A549 (cell line): ENCODE data around the gene LAMC1. TPM values are rescaled to one million over a fixed set of nuclear protein-coding genes. Genes with fewer than 3 reads are reported as not detected.

Source experiments
- ATAC-seq, 2 experiments: fragments of 200-7000 bp in 1 of 2; fragments of >200 bp in 1 of 2; cut with Nextera tagmentation in 1 of 2; cut with Tn5 transposase in 1 of 2; 3 replicates each; pipeline versions ENCODE4 v1.8.0 to v1.9.1; 2018 to 2020; ENCODE audit warnings: mild to moderate bottlenecking in 1 of 2, moderate library complexity in 1 of 2
- CTCF ChIA-PET: fragments of 300-600 bp; sonication (Branson Sonifier 250); formaldehyde crosslinking; extraction: SDS; loops from one replicate; lab custom pipeline; 2021; ENCODE audit warnings: antibody characterized with exemption, inconsistent platforms; lab: Yijun Ruan, JAX
- POLR2A ChIA-PET: fragments of 350-600 bp; formaldehyde crosslinking; extraction: SDS; loops from one replicate; lab custom pipeline; 2021; ENCODE audit warnings: antibody characterized with exemption, inconsistent platforms; lab: Yijun Ruan, JAX
- DNase-seq, 2 experiments: peaks; one replicate each; pipeline versions ENCODE4 v3.0.0 to v3.0.0-alpha.2; 2011 to 2016; ENCODE audit warnings: low read depth in 1 of 2, low spot score in 1 of 2
- FAIRE-seq: peaks from 2 replicates; lab custom pipeline; 2011; peaks lifted over from hg19 to GRCh38; lab: Jason Lieb, UNC
- H3K27ac ChIP-seq, 2 experiments: fragments of >200 bp; sonication (Bioruptor Twin); formaldehyde crosslinking; 3 replicates each; pipeline ENCODE4 v1.5.1; 2016 to 2017
- H3K4me1 ChIP-seq: fragments of >200 bp; sonication (Bioruptor Twin); formaldehyde crosslinking; 3 replicates; pipeline ENCODE4 v1.6.1; 2016
- H3K4me2 ChIP-seq: fragments of >200 bp; sonication (Bioruptor Twin); formaldehyde crosslinking; 3 replicates; pipeline ENCODE4 v1.6.1; 2016
- H3K4me3 ChIP-seq: fragments of >200 bp; sonication (Bioruptor Twin); formaldehyde crosslinking; 3 replicates; pipeline ENCODE4 v1.5.1; 2016
- H3K9me3 ChIP-seq: fragments of >200 bp; sonication (Bioruptor Twin); formaldehyde crosslinking; 3 replicates; pipeline ENCODE4 v1.6.1; 2016
- CEBPB ChIP-seq, 2 experiments: fragments of >200 bp in 1 of 2; sonication (Bioruptor Twin) in 1 of 2; formaldehyde crosslinking in 1 of 2; IDR thresholded peaks; 2 replicates each; pipeline ENCODE4 v1.6.1; 2012 to 2016
- CHD4 ChIP-seq: fragments of 200-600 bp; sonication (generic); IDR thresholded peaks from 2 replicates; pipeline ENCODE4 v1.6.1; 2016; ENCODE audit warnings: antibody characterized with exemption, mild to moderate bottlenecking, borderline replicate concordance
- EHF ChIP-seq: fragments of 250-450 bp; sonication (Bioruptor Pico); IDR thresholded peaks from 2 replicates; pipeline ENCODE4 v1.5.0; 2020; ENCODE audit warnings: mild to moderate bottlenecking
- EHMT2 ChIP-seq: fragments of 200-600 bp; sonication (generic); IDR thresholded peaks from 2 replicates; pipeline ENCODE4 v1.6.1; 2016; ENCODE audit warnings: antibody characterized with exemption, low read depth, mild to moderate bottlenecking, moderate library complexity
- EP300 ChIP-seq, 2 experiments: fragments of >200 bp; sonication (Bioruptor Twin); formaldehyde crosslinking; IDR thresholded peaks; 2 replicates in 1 of 2; 3 replicates in 1 of 2; pipeline ENCODE4 v1.6.1; 2016 to 2017
- FOSL2 ChIP-seq, 2 experiments: fragments of 450-650 bp in 1 of 2; fragments of >200 bp in 1 of 2; sonication (Bioruptor Twin) in 1 of 2; formaldehyde crosslinking; IDR thresholded peaks; 2 replicates each; pipeline versions ENCODE4 v1.5.0 to v1.6.1; 2016 to 2020; ENCODE audit warnings: mild to moderate bottlenecking in 1 of 2, moderate library complexity in 1 of 2
- FOXS1 ChIP-seq: fragments of 250-450 bp; sonication (Bioruptor Pico); IDR thresholded peaks from 2 replicates; pipeline ENCODE4 v1.5.0; 2020; ENCODE audit warnings: mild to moderate bottlenecking, moderate library complexity
- GATA3 ChIP-seq: IDR thresholded peaks from 2 replicates; pipeline ENCODE4 v1.6.1; 2012; ENCODE audit warnings: borderline replicate concordance
- HEYL ChIP-seq: fragments of 250-450 bp; sonication (Bioruptor Pico); IDR thresholded peaks from 2 replicates; pipeline ENCODE4 v1.8.0; 2021; ENCODE audit warnings: mild to moderate bottlenecking, moderate library complexity
- HOXA7 ChIP-seq: fragments of 250-450 bp; sonication (Bioruptor Pico); IDR thresholded peaks from 2 replicates; pipeline ENCODE4 v1.5.0; 2020; ENCODE audit warnings: mild to moderate bottlenecking, moderate library complexity
- HOXB13 ChIP-seq: fragments of 250-450 bp; sonication (Bioruptor Pico); IDR thresholded peaks from 2 replicates; pipeline ENCODE4 v1.5.0; 2020; ENCODE audit warnings: low read depth, mild to moderate bottlenecking, moderate library complexity
- KDM5A ChIP-seq: fragments of 200-600 bp; sonication (generic); IDR thresholded peaks from 2 replicates; pipeline ENCODE4 v1.6.1; 2016; ENCODE audit warnings: antibody characterized with exemption, mild to moderate bottlenecking
- MYC ChIP-seq: IDR thresholded peaks from 2 replicates; pipeline ENCODE4 v1.6.1; 2012; ENCODE audit warnings: mild to moderate bottlenecking, inconsistent platforms, low read length, improper control_type of control experiment, borderline replicate concordance
- NR3C1 ChIP-seq: fragments of >200 bp; sonication (Bioruptor Twin); formaldehyde crosslinking; IDR thresholded peaks from 3 replicates; pipeline ENCODE4 v1.6.1; 2017
- RNF2 ChIP-seq: fragments of 200-600 bp; sonication (generic); IDR thresholded peaks from 2 replicates; pipeline ENCODE4 v1.6.1; 2016; ENCODE audit warnings: low read depth, mild to moderate bottlenecking, antibody characterized with exemption, moderate library complexity, borderline replicate concordance
- SMC3 ChIP-seq: fragments of >200 bp; sonication (Bioruptor Twin); formaldehyde crosslinking; IDR thresholded peaks from 3 replicates; pipeline ENCODE4 v1.6.1; 2018; ENCODE audit warnings: inconsistent platforms
- ZC3H11A ChIP-seq: fragments of 450-650 bp; IDR thresholded peaks from 2 replicates; pipeline ENCODE4 v1.6.1; 2014; ENCODE audit warnings: antibody characterized with exemption, mild to moderate bottlenecking
- ZFP36 ChIP-seq: fragments of 450-650 bp; IDR thresholded peaks from 2 replicates; pipeline ENCODE4 v1.6.1; 2014; ENCODE audit warnings: borderline replicate concordance; ENCODE audit not compliant: partially characterized antibody
- WGBS: methylation state at CpG from one replicate; pipeline ENCODE4 v1.1.6; 2017; ENCODE audit errors: missing lambda C conversion rate; 5-methylcytosine and 5-hydroxymethylcytosine counted together
- polyA plus RNA-seq, 4 experiments: library from polyadenylated mRNA; depleted of rRNA in 3 of 4; stranded (reverse); fragments of >200 nt; fragmentation: RNase III in 1 of 4; extraction: RNeasy Plus Mini Kit Qiagen cat#74134 plus additional on column Dnase treatment in 1 of 4; gene quantifications; 2 replicates in 3 of 4; 3 replicates in 1 of 4; pipeline ENCODE4 v1.2.3, GENCODE V29; 2011 to 2017
- TF ChIP-seq, protein P1 (sequence below): fragments of >200 bp; sonication (Bioruptor Twin); formaldehyde crosslinking; IDR thresholded peaks from 3 replicates; pipeline ENCODE4 v1.5.1; 2016
- TF ChIP-seq, protein P2 (sequence below): fragments of 200-600 bp; sonication (generic); IDR thresholded peaks from 2 replicates; pipeline ENCODE4 v1.6.1; 2016; ENCODE audit warnings: antibody characterized with exemption, mild to moderate bottlenecking, moderate library complexity

The LAMC1 gene
- polyA plus RNA-seq, 2 of the 4 experiments (the other 2 are of a cell fraction): 93.7 to 152 TPM

DNA sequence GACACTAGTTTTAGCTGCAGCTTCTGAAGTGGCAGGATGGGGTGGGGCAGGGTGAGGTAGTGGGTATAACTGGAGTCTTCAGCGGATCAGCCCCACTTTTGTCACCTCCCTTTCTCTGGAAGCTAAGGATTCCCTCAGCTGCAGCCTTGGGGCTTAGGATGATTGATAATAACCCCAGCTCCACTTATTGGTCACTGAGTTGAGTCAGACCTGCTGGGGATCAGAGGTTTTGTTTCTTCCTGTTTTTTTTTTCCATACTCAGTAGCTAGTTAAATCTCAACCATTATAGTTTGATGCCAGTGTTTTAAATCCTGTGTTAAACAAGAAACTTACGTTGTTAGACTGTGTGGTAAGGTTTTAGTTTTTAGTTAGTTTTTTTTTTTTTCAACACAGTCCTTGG is 57.2 kb downstream of the LAMC1 start:
- TF ChIP-seq, protein P1, sequence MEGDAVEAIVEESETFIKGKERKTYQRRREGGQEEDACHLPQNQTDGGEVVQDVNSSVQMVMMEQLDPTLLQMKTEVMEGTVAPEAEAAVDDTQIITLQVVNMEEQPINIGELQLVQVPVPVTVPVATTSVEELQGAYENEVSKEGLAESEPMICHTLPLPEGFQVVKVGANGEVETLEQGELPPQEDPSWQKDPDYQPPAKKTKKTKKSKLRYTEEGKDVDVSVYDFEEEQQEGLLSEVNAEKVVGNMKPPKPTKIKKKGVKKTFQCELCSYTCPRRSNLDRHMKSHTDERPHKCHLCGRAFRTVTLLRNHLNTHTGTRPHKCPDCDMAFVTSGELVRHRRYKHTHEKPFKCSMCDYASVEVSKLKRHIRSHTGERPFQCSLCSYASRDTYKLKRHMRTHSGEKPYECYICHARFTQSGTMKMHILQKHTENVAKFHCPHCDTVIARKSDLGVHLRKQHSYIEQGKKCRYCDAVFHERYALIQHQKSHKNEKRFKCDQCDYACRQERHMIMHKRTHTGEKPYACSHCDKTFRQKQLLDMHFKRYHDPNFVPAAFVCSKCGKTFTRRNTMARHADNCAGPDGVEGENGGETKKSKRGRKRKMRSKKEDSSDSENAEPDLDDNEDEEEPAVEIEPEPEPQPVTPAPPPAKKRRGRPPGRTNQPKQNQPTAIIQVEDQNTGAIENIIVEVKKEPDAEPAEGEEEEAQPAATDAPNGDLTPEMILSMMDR: no peak
- TF ChIP-seq KDM5A (no peak), FOXS1 (no peak), CHD4 (no peak), HEYL (CRISPR knock-in tag) (no peak), CEBPB (IDR thresholded peaks at IDR 0.05) (no peak)
- ChIA-PET CTCF (interaction anchor here (0.6 to 1.5 kb wide), 4 partner anchors 9 to 118 kb away, joined by 3 read pairs; no protein-coding TSS in a partner anchor), POLR2A (interaction anchor here (1.2 kb wide), 1 partner anchor 196 kb away, joined by 3 read pairs; no protein-coding TSS in a partner anchor)
- WGBS: 54% methylated on average over 2 of the region's 2 CpGs
- peak in 1 of 2 experiments; percentile 22 for DNase-seq
- H3K27ac ChIP-seq: peak overlapping the region; percentile 25 to 60; a peak in 4 of 6 replicates
- H3K9me3 ChIP-seq: no peaks in the 10 kb centered on the region
- FAIRE-seq: no peak
- peak; percentile 34 to 57; a peak in 4 of 6 replicates for ATAC-seq
- peak overlapping the region; percentile 60 for H3K4me2 ChIP-seq
- H3K4me1 ChIP-seq: peaks cover 55% of the 10 kb centered on the region
- H3K4me3 ChIP-seq: no peak overlapping the region

GRCh38 chr1:183081402-183082120 is 58.3 kb downstream of the LAMC1 start:
- ATAC-seq (no peak), DNase-seq (no peak)
- POLR2A ChIA-PET: no interaction called here

DNA sequence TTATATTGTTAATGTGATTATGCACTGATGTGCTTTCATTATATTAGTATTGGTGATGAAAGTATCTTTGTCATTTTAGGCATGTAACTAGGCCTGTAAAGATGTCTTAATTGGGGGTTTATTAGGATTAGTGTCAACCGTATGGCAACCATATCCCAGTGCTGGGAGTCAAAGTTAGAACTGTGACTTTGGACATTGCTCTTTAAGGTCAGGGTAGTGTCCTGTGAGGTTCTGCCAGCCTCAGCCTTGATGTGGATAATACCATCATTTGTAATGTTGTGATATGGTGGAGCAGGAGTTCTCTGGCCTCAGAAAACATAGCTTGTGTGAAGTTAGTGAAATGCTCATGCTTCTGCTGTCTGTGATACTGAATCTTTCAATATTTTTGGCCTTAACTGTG is 59.4 kb downstream of the LAMC1 start:
- H3K27ac ChIP-seq: no peak overlapping the region
- H3K4me1 ChIP-seq: peaks cover 55% of the 10 kb centered on the region
- POLR2A ChIA-PET: no interaction called here
- H3K9me3 ChIP-seq: no peaks in the 10 kb centered on the region
- WGBS: 91% methylated on average over 1 of the region's 1 CpG
- H3K4me2 ChIP-seq: no peak overlapping the region
- DNase-seq: no peak
- H3K4me3 ChIP-seq: no peak overlapping the region
- ATAC-seq: no peak
- CTCF ChIA-PET: interaction anchor here (1.8 kb wide), 1 partner anchor 10 kb away, joined by 5 read pairs; no protein-coding TSS in a partner anchor
- no peak for TF ChIP-seq EP300 (IDR thresholded peaks at IDR 0.05)
- no peak for TF ChIP-seq SMC3
- TF ChIP-seq, protein P2, sequence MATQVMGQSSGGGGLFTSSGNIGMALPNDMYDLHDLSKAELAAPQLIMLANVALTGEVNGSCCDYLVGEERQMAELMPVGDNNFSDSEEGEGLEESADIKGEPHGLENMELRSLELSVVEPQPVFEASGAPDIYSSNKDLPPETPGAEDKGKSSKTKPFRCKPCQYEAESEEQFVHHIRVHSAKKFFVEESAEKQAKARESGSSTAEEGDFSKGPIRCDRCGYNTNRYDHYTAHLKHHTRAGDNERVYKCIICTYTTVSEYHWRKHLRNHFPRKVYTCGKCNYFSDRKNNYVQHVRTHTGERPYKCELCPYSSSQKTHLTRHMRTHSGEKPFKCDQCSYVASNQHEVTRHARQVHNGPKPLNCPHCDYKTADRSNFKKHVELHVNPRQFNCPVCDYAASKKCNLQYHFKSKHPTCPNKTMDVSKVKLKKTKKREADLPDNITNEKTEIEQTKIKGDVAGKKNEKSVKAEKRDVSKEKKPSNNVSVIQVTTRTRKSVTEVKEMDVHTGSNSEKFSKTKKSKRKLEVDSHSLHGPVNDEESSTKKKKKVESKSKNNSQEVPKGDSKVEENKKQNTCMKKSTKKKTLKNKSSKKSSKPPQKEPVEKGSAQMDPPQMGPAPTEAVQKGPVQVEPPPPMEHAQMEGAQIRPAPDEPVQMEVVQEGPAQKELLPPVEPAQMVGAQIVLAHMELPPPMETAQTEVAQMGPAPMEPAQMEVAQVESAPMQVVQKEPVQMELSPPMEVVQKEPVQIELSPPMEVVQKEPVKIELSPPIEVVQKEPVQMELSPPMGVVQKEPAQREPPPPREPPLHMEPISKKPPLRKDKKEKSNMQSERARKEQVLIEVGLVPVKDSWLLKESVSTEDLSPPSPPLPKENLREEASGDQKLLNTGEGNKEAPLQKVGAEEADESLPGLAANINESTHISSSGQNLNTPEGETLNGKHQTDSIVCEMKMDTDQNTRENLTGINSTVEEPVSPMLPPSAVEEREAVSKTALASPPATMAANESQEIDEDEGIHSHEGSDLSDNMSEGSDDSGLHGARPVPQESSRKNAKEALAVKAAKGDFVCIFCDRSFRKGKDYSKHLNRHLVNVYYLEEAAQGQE: no peak
- TF ChIP-seq GATA3: no peak
- TF ChIP-seq RNF2: no peak
- TF ChIP-seq ZFP36: no peak
- no peak for TF ChIP-seq MYC
- TF ChIP-seq ZC3H11A: no peak
- TF ChIP-seq EHMT2: no peak
- TF ChIP-seq HOXB13 (CRISPR knock-in tag): no peak
- TF ChIP-seq, protein P1: no peak
- TF ChIP-seq EHF (CRISPR knock-in tag): no peak
- no peak for TF ChIP-seq HOXA7
- TF ChIP-seq KDM5A: no peak
- TF ChIP-seq FOSL2 (IDR thresholded peaks at IDR 0.05): no peak
- TF ChIP-seq FOSL2 (CRISPR knock-in tag; IDR thresholded peaks at IDR 0.05): no peak
- no peak for FAIRE-seq

More at GRCh38 chr1:183081402-183082120, 58.3 kb downstream of the LAMC1 start:
- Histone ChIP-seq H3K9me3 (no peaks in the 10 kb centered on the region), H3K4me3 (no peak overlapping the region), H3K27ac (no peak overlapping the region; a peak in 1 of 6 replicates), H3K4me2 (no peak overlapping the region), H3K4me1 (peaks cover 55% of the 10 kb centered on the region)
- TF ChIP-seq NR3C1 (no peak), ZC3H11A (peak; percentile 75)
- 92% methylated on average over 4 of the region's 4 CpGs for WGBS
- no peak for FAIRE-seq
- CTCF ChIA-PET: interaction anchor here (1.5 to 1.8 kb wide), 2 partner anchors 8 to 9 kb away, joined by 3 to 5 read pairs; no protein-coding TSS in a partner anchor
